ENCODE results near the gene NANOS1.

NANOS1 gene

GRCh38 chr10:119029613-119030420 is at the start of gene NANOS1:
NANOS1 (plus strand) TSS chr10:119029714; CDS start chr10:119029802, 88 bp downstream.
- no peak for DNase-seq (ENCODE audit: extremely low read depth, low read depth)
- TF ChIP-seq CTCF (IDR thresholded peaks at IDR 0.05; ENCODE audit: low read depth, low read length, missing control alignments): no peak
- H3K4me3 ChIP-seq (replicated peaks; ENCODE audit: low read depth, low read length): peak within 1 kb of the TSS; percentile 36

GRCh38 chr10:118980135-118980865 is 49.2 kb upstream of the NANOS1 start:
- no peak for TF ChIP-seq CTCF (IDR thresholded peaks at IDR 0.05; ENCODE audit: low read depth, low read length, missing control alignments)
- no peak overlapping the region for H3K4me3 ChIP-seq (replicated peaks; ENCODE audit: low read depth, low read length)
- DNase-seq (ENCODE audit: extremely low read depth, low read depth): no peak

- no peak for DNase-seq (ENCODE audit: extremely low read depth, low read depth)
- no peak for TF ChIP-seq CTCF (IDR thresholded peaks at IDR 0.05; ENCODE audit: low read depth, low read length, missing control alignments)
- no peak overlapping the region for H3K4me3 ChIP-seq (replicated peaks; ENCODE audit: low read depth, low read length)
These were observed 48.6 kb upstream of the NANOS1 start for GRCh38 chr10:118980870-118981269.

GRCh38 chr10:118981946-118982345 is 47.6 kb upstream of the NANOS1 start:
- TF ChIP-seq CTCF (IDR thresholded peaks at IDR 0.05; ENCODE audit: low read depth, low read length, missing control alignments): no peak
- H3K4me3 ChIP-seq (replicated peaks; ENCODE audit: low read depth, low read length): no peak overlapping the region
- DNase-seq (ENCODE audit: extremely low read depth, low read depth): no peak

GRCh38 chr10:118982366-118982765 is 47.1 kb upstream of the NANOS1 start:
- no peak for TF ChIP-seq CTCF (IDR thresholded peaks at IDR 0.05; ENCODE audit: low read depth, low read length, missing control alignments)
- no peak overlapping the region for H3K4me3 ChIP-seq (replicated peaks; ENCODE audit: low read depth, low read length)
- no peak for DNase-seq (ENCODE audit: extremely low read depth, low read depth)

- H3K4me3 ChIP-seq (replicated peaks; ENCODE audit: low read depth, low read length): no peak overlapping the region
- no peak for TF ChIP-seq CTCF (IDR thresholded peaks at IDR 0.05; ENCODE audit: low read depth, low read length, missing control alignments)
- DNase-seq (ENCODE audit: extremely low read depth, low read depth): no peak
These were observed 46.3 kb upstream of the NANOS1 start for GRCh38 chr10:118983263-118983662.

Data from HFF-Myc (cell line).